Measurements from ENCODE around the gene MASTL.

- TF ChIP-seq POLR2A (IDR thresholded peaks at IDR 0.05), result no peak
- no peak for TF ChIP-seq CTCF (IDR thresholded peaks at IDR 0.05)
Observed at GRCh38 chr10:27197980-27198620, 42.9 kb downstream of the MASTL start.
